ENCODE measurements around the gene ZMYND19. TPM values are rescaled to one million over a fixed set of nuclear protein-coding genes. Genes with fewer than 3 reads are reported as not detected.
"Not testable (repeated sequence)": the region's sequence is repeated elsewhere in the genome, so short reads cannot be mapped to it uniquely, and the experiment has no call there.

The ZMYND19 gene
- total and polyA plus RNA-seq, 8 donors = 9.4 to 40.6 (median 25.6) TPM

- Histone ChIP-seq H3K4me1 (peaks cover 9 to 28% (median 22%) of the 10 kb centered on the region in 4 donors), H3K4me3 (no peak overlapping the region), H3K9me3 (no peaks in the 10 kb centered on the region), H3K36me3 (peaks cover 22 to 65% (median 61%) of the 10 kb centered on the region in 4 donors), H3K27me3 (no peaks in the 10 kb centered on the region), H3K27ac (no peak overlapping the region)
- intact Hi-C loops (cut with DNase I; ENCODE audit: low total_unique reads) = no loop called here
- DNase-seq = no peak
- TF ChIP-seq POLR2A (IDR thresholded peaks at IDR 0.05) (no peak), POLR2AphosphoS5 (IDR thresholded peaks at IDR 0.05) (no peak), EP300 (IDR thresholded peaks at IDR 0.05) (no peak)
- WGBS, 5 donors = 90 to 95% (median 92%) methylated on average over 10 of the region's 10 CpGs
These were observed 35.1 kb downstream of the ZMYND19 start for GRCh38 chr9:137555179-137555578.

- H3K4me3 ChIP-seq = no peak overlapping the region
- no peak overlapping the region for H3K27ac ChIP-seq
- H3K36me3 ChIP-seq = peaks cover 22 to 57% (median 53%) of the 10 kb centered on the region in 4 donors
- no peaks in the 10 kb centered on the region for H3K9me3 ChIP-seq
- intact Hi-C loops (cut with DNase I; ENCODE audit: low total_unique reads) = no loop called here
- no peak for TF ChIP-seq CTCF (IDR thresholded peaks at IDR 0.05)
- TF ChIP-seq POLR2A (IDR thresholded peaks at IDR 0.05) = no peak
- no peak for TF ChIP-seq POLR2AphosphoS5 (IDR thresholded peaks at IDR 0.05)
- TF ChIP-seq EP300 (IDR thresholded peaks at IDR 0.05) = no peak
- no peaks in the 10 kb centered on the region for H3K27me3 ChIP-seq
- H3K4me1 ChIP-seq = peaks cover 15 to 36% (median 30%) of the 10 kb centered on the region in 4 donors
- 76 to 95% (median 79%) methylated on average over 1 of the region's 1 CpG for WGBS, 5 donors
- DNase-seq = no peak
These were observed 36.0 kb downstream of the ZMYND19 start for GRCh38 chr9:137554349-137554748.

- H3K27ac ChIP-seq; H3K27me3 ChIP-seq; DNase-seq; H3K9me3 ChIP-seq; H3K4me3 ChIP-seq; intact Hi-C loops (cut with DNase I; ENCODE audit: low total_unique reads): not testable (repeated sequence)
- 85 to 93% (median 90%) methylated on average over 10 of the region's 10 CpGs for WGBS, 5 donors
- Histone ChIP-seq H3K36me3 (peaks cover 22 to 51% (median 49%) of the 10 kb centered on the region in 4 donors), H3K4me1 (peaks cover 15 to 43% (median 37%) of the 10 kb centered on the region in 4 donors)
These were observed 36.7 kb downstream of the ZMYND19 start for GRCh38 chr9:137553654-137554053.

- DNase-seq = peak in 1 of 2 donors; percentile 40
- H3K4me1 ChIP-seq = peaks cover 18 to 57% (median 51%) of the 10 kb centered on the region in 4 donors
- H3K27me3 ChIP-seq = no peaks in the 10 kb centered on the region
- WGBS, 5 donors = 4 to 15% (median 6%) methylated on average over 22 to 56 of the region's 58 CpGs
- peaks cover 15 to 37% (median 35%) of the 10 kb centered on the region in 4 donors for H3K36me3 ChIP-seq
- peak overlapping the region; percentile 62 to 95 (median 77) for H3K4me3 ChIP-seq
- peak overlapping the region; percentile 82 to 95 (median 88) for H3K27ac ChIP-seq
- TF ChIP-seq EP300 (IDR thresholded peaks at IDR 0.05) = no peak
- intact Hi-C loops (cut with DNase I; ENCODE audit: low total_unique reads) = no loop called here
- no peaks in the 10 kb centered on the region for H3K9me3 ChIP-seq
These were observed 38.1 kb downstream of the ZMYND19 start for GRCh38 chr9:137552022-137552768.

GRCh38 chr9:137551264-137552021 is 38.9 kb downstream of the ZMYND19 start, which contains the start of gene MRPL41:
TSS of gene MRPL41 (plus strand) at chr9:137551879. CDS start at chr9:137552082, 203 bp downstream.
- no peaks in the 10 kb centered on the region for H3K27me3 ChIP-seq
- H3K27ac ChIP-seq = peak within 1 kb of the TSS; percentile 87 to 96 (median 93)
- peak within 1 kb of the TSS; percentile 62 to 95 (median 77) for H3K4me3 ChIP-seq
- H3K9me3 ChIP-seq = no peaks in the 10 kb centered on the region
- TF ChIP-seq POLR2A (IDR thresholded peaks at IDR 0.05) = no peak
- peak; percentile 59 to 93 (median 90) for TF ChIP-seq POLR2AphosphoS5 (IDR thresholded peaks at IDR 0.05)
- peak in 4 of 7 experiments; percentile 28 to 41 (median 34) for TF ChIP-seq CTCF (IDR thresholded peaks at IDR 0.05)
- no peak for TF ChIP-seq EP300 (IDR thresholded peaks at IDR 0.05)
- intact Hi-C loops (cut with DNase I; ENCODE audit: low total_unique reads) = no loop called here
- DNase-seq = peak; percentile 95 to 97
- peaks cover 9 to 35% (median 28%) of the 10 kb centered on the region in 4 donors for H3K36me3 ChIP-seq
- WGBS, 5 donors = 0 to 2% (median 0%) methylated on average over 5 to 78 of the region's 106 CpGs
- peaks cover 18 to 54% (median 53%) of the 10 kb centered on the region in 4 donors for H3K4me1 ChIP-seq

GRCh38 chr9:137550958-137551263 is 39.4 kb downstream of the ZMYND19 start:
- H3K4me3 ChIP-seq = peak overlapping the region; percentile 62 to 95 (median 77)
- peaks cover 9 to 33% (median 23%) of the 10 kb centered on the region in 4 donors for H3K36me3 ChIP-seq
- H3K27me3 ChIP-seq; intact Hi-C loops (cut with DNase I; ENCODE audit: low total_unique reads); DNase-seq; H3K9me3 ChIP-seq: not testable (repeated sequence)
- H3K4me1 ChIP-seq = peaks cover 18 to 53% (median 51%) of the 10 kb centered on the region in 4 donors
- peak overlapping the region; percentile 87 to 96 (median 93) for H3K27ac ChIP-seq
- WGBS, 5 donors = 0 to 7% (median 1%) methylated on average over 3 to 17 of the region's 17 CpGs

All from stomach (tissue), 9 donors.